ENCODE data around the gene PRTG.

GRCh38 chr15:55708720-55709119 is 34.2 kb downstream of the PRTG start:
- TF ChIP-seq CTCF (IDR thresholded peaks at IDR 0.05) (no peak), POLR2AphosphoS5 (IDR thresholded peaks at IDR 0.05) (no peak)
